NCI-H2196 treated with DMSO at 0.1 percent for 48 hours (cell line): ENCODE measurements around the gene ABCG8.

Experiments
- DNase-seq: peaks from one replicate; lab custom pipeline; 2025; ENCODE audit not compliant: unreplicated experiment; lab: John Stamatoyannopoulos, UW

ABCG8 gene

DNA sequence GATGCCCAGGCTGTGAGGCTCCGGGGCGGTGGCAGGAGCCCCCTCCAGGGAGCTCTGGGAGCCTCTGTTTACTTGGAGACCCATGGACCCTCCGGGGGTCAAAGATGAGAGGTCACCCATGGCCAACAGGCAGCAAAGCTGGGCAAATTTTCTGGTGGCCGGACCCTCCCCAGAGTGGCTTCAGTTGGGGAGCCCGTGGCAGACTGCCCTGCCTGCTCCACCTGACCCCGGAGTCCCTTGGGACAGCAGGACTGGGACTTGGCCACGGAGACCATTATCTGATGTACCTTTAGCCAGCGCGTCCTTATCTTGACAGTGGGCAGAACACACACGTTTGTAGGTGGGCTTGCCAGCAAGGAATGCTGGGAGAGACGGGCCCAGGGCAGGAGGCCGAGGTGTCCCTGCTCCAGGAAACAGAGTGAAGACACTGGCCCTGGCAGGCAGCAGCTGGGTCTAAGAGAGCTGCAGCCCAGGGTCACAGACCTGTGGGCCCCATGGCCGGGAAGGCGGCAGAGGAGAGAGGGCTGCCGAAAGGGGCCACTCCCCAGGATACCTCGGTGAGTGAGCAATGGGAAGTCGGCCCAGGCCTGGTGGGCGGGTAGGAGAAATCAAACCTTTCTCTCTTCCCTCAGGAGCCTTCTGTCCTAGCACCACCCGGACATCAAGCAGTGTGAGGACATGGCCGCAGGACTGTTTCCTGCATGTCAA is at the start of gene ABCG8, which contains the start of gene ABCG5:
Gene ABCG8, plus strand, starts transcription at position 412 of the 708 bp plus-strand sequence. Its CDS starts 83 bp downstream, at position 495.
Gene ABCG5, minus strand, starts transcription at position 280 of the 708 bp plus-strand sequence. Its CDS starts 160 bp downstream, at position 120.
- DNase-seq, result no peak

DNA sequence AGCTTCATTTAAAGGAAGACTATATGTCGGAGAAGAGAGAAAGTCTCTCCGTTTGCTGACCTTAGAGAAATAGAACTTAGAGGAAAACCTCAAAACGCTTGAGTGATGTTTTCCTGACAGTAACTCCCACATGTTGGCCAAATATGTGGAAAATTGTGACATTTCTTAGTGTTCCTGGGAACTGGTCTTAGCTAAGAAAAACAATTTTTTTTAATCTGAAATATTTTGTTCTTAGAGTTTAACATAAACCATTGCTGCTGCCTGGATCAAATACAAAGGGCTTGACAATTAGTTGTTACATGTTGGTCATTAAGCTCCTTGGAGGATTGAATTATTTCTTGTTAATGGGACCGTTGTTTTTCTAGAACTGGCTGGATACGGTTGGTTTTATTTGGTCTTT is 48.6 kb upstream of the ABCG8 start:
- DNase-seq, result no peak

DNA sequence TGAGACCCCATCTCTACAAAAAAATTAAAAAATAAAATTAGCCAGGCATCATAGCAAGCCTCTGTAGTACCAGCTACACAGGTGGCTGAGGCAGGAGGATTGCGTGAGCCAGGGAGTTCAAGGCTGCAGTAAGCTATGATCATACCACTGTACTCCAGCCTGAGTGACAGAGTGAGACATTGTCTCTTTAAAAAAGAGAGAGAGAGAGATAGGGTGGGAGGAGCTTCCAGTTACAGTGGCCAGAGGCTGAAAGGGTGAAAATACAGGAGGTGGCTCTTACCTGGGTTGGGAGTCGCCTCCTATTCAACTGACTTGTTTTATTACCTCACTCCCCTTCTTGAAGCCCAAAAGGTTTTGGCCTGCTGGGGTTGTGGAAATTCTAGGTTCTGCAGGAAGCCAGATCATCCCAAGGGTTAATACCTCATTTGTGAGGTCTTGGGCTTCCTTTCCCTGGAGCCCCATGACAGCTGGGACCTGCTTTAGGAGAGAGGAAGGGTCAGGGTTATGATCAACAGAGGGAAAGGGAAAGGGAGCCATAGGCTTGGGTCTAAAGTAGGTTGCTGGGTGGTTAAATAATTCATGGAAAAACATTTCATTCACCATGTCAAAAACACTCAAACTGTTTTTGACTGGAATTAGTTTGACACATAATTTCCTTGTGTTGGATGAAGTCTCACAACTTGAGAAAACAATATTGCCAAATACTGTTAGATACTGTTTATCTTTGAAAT is 47.6 kb upstream of the ABCG8 start:
- no peak for DNase-seq

DNA sequence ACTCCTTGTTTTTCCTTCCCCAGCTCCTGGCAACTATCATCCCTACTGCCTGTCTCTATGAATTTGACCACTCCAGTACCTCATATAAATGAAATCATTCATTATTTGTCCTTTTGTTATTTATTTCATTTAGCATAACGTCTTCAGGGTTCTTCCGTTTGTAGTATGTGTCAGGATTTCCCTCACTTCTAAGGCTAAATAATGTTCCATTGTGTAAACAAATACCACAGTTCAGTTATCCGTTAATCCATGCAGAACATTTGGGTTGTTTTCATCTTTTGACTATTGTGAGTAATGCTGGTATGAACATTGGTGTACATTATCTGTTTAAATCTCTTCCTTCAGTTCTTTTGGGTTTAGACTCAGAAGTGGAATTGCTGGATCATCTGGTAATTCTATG is 46.1 kb upstream of the ABCG8 start:
- no peak for DNase-seq

DNA sequence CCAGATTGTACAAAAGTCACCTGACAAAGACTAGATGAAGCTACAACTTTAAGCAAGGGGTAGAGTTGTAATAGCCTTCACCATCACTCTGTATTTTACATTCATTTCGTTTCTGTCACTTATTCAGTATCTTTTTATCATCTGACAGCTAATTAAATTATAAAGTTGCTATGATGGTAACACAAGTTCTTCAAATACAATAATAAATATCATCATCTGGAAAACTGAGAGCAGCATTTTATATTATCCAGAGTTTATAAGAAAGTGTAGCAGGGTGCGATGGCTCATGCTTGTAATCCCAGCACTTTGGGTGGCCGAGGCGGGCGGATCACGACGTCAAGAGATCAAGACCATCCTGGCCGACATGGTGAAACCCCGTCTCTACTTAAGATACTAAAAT is 43.8 kb upstream of the ABCG8 start:
- no peak for DNase-seq

DNA sequence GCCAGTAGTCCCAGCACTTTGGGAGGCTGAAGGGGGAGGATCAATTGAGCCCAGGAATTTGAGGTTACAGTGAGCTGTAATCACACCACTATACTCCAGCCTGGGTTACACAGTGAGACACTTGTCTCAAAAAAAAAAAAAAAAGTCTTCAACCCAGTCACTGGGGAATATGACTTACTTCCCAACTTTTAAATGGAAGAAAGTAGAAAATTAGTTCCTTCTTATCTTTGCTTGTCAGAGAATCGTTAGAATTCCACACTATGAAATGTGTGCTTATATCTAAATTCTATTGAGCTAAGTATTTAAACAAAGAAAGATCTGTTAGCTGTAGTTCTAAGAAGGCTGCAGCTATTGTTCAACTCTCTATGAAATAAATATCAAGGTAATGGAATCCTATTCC is 42.6 kb upstream of the ABCG8 start:
- DNase-seq, result no peak

DNA sequence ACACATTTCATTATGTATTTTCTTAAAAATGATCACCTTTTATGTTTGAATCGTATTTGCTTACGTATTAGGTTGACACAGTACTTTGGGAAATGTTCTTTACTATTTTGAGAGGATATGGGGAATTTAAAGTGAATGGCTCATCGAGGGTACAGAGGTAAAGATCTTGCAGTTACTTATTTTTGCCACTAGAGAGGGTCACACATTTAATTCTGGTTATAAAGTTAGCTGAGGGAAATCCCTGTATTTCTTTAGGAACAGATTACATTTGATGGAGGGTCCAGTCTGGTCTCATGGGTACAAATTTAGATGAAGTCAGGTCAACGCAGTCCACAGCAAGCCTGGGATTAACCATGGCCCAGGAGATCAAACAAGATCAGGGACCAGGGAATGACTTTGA is 40.5 kb upstream of the ABCG8 start:
- no peak for DNase-seq

DNA sequence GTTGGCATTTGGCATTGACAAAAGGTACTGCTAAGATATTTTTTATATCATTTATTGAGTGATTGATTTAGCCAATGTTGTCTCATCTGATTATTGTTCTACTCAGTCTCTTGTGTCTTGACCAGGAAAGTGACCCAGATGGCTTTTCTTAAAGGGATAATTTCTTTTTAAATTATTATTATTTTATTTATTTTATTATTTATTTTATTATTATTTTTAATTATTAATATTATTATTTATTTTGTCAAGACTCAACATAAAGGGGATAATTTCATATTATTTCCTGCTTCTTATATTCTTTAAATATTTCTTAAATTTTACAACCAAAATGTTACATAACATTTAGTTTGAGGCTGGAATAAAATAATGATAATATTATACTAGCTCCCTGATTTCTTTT is 37.9 kb upstream of the ABCG8 start:
- no peak for DNase-seq

DNA sequence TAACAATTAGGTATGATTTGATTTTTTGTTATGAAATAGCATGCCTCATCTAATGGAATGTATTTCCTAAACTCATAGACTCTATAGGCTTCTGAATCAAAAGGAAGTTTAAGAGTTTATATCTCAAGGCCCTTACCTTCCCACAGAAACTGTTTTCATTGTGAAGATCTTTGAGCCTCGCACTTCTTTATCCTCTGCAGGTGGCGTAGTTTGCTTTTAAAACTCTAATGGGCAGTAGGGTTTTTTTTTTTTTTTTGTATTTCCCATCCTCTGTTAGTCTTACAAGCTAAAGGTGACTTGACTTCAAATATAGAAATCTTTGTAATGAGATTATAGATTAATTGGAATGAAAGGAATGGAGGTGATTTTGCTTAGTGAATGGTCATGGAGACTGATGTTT is 36.6 kb upstream of the ABCG8 start:
- DNase-seq, result no peak

DNA sequence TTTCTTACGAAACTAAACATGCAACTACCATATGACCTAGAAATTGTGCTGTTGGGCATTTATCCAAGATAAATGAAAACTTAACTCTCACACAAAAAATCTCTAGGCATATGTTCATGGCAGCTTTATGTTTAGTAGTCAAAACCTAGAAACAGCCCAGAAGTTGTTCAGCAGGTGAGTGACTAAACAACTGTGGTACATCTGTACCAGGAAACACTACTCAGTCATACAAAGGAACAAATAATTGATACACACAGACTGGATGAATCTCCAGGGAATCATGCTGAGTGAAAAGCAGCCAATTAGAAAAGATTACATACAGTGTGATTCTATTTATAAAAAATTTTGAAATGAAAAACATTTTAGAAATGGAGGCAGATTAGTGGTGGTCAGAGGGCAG is 35.7 kb upstream of the ABCG8 start:
- no peak for DNase-seq

DNA sequence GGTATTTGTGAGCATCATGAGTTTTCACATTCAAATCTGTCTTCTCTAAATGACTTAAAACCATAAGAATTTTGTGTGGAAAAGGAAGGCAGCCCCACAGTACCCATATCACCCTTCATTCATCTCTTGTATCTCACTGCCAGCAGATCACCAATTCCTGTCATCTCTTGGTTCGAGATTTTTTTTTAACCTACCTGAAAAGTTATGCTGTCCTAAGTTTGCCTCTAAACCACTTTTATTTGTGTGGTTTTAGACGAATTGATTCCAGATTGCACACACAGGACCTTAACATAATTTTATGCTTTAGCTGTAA is 32.1 kb upstream of the ABCG8 start:
- no peak for DNase-seq

DNA sequence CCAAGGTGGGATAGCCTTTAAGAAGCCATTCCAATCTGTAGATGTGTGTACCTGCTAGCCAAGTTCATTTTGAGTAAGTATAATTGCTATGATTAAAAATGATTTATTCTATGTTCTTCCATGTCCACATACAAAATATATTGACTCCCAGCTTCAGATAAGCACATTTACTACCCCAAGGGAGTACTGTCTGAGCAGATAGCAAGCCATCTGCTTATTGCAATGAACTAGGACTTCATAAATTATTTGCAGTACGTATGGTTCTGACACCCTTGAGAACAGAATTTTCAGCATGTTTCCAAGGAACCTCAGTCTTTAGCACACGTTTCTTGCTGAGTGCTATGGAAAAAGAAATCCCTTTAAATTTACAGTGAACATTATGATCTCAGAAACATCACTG is 28.3 kb upstream of the ABCG8 start:
- DNase-seq, result no peak

DNA sequence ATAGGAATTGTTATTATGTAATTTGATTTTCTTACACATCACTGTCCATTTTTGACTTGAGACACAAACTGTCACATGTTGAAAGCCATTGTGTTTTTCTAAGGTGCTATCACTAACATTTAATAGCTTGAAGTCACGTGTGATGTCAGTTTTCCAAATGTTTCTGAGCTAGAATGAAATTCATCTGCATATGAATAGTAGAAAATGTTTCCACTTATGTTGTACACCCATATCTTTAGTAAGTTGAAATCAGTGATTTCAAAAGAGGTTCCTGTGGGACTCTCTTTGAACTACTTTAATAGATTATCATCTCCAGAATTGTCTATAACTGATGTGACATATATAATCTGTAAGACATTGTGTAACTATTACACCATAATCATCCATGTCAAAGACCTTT is 27.9 kb upstream of the ABCG8 start:
- DNase-seq, result no peak

DNA sequence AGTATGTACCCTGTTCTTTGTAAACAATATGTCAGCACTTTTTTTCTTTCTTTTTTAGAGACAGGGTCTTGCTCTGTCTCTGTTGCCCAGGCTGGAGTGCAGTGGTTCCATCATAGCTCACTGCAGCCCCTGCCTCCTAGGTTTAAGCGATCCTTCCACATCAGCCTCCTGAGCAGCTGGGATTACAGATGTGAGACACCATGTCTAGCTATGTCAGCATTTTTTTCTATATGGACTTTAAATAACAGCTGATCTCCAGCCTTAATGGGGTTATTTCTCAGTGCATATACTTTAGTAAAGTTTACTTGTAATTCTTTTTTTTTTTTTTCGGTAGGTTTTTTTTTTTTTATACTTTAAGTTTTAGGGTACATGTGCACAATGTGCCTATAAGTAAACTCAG is 26.8 kb upstream of the ABCG8 start:
- DNase-seq, result no peak

DNA sequence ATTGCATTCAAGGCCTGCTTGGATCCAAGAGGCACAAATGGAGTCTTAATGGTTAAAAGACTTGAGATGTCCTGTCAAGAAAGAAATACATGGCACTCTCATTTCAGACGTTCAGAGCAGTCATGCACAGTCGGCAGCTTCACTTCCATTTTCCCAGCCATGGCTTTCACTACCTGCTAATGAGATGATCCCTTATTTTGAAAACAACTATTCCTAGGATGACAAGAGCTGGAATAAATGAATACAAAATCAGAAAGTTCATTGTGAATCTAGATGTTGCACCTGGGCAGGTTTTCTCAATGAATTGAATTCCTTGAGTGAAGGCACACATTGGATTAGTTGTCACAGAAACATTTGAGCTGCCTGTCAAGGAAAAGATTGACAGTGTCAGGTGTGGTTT is 25.8 kb upstream of the ABCG8 start:
- no peak for DNase-seq

DNA sequence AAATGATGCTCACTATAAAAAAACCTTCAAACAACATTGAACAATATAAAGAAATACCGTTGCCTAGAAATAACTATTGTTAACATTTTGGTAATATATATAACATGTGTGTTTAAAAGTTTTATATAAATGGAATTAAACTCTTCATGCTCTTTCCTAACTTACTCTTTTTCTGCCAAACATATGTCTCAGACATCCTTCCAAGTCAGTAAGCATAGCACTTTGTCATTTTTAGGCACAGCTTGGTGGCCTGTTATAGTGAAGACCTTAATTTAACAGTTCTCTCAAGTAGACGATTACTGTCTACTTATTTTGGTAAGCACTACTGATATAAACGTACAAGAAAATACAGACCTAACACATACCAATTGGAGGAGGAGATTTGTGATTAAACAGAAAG is 24.1 kb upstream of the ABCG8 start:
- DNase-seq, result no peak

DNA sequence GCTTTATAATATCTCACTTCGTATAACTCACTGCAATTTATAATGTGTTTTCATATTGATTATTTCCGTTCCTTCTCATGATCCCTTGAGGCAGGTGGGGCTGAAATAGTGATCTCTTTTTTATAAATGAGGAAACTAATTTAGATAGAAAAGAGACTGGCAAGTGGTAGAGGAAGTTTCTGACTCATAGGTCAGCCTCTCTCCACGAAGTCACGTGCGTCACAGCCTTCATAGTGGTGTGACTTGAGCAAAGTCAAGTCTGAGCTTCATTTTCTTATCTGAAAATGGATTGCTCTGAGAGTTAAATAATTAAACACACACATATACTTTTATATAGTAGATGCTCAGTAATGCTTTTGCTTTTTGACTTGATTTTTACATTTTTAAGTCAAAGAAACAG is 20.0 kb upstream of the ABCG8 start:
- no peak for DNase-seq

DNA sequence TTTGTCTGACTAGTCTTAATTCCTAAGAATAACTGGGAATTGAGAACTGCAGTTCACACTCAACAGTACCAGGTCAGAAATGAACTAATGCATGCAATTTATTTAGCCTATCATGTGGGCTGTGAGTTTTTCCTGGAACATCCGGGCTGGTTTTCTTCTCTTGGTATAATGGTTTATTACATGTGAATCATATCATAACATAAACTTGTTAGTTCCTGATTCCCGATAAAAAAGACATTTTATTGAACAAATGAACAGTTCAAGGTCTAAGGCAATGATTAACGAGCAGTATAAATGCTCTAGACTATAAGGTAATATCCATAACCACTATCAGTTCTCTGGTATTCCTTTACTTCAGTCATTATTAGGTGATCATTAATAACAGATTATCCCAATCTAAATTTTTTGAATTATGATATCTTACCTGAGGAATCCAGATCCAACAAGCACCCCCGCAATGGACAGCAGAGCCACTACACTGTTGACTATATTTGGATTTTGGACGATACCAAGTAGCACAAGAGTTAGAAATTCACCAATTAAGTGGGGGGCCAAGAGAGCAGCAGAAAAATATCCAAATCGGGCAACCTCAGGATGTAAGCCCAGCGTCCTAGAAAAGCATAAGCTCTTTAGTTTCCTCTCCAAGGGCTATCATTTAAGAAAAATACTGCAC is 19.1 kb upstream of the ABCG8 start:
- DNase-seq, result no peak

DNA sequence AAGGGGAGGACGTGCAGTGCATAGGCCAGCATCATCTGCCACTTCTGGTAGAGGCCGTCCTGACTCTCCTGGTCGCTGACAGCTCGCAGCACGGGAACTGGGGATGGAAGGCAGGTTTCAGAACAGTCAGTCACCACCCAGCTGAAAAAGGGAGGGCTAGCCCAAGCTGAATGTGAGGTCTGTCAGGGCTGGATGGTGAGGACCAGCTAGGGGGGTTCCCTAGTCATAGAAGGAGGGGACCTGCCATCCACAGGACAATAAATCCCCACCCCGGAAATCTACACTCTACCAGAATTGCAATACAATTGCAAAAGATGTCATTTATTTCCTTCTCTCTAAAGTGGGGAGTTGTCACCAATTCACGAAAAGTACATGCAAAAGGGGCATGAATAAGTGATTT is 15.9 kb upstream of the ABCG8 start:
- no peak for DNase-seq

DNA sequence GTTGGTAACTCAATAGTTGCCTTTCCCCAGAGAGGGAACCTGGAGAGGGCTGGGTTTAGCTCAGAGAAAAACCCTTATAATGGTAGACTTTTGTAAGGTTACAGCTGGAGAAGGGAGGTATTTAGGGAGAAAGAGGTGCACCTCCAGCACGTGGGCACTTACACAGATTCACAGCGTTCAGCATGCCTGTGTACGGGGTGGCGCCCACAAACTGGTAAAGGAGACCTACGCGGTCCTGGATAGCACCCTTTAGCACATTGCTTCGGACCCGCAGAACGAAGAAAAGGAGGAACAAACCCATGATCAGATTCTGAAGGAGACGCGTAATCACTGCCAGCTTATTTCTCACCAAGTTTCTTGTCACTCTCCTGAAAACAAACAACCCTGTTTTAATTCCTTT is 15.0 kb upstream of the ABCG8 start:
- no peak for DNase-seq

DNA sequence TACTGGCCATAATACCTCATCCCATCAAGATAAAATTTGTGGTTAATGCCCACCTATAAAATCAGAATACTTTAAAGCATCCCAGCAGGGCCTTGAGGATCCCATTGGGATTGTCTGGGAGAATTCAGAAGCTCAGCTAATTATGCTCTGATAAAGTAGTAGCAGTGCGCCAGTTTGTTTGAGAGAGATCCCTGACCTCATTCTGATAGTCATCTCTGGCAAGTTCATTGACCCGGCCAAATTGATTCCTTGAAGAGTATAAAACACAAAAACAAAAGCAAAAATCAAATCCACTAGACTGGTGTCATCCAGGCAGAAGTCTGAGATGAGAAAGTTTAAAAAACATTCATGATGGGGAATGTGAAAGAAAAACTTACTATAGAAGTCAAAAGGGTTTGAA is 14.3 kb upstream of the ABCG8 start:
- DNase-seq, result no peak

DNA sequence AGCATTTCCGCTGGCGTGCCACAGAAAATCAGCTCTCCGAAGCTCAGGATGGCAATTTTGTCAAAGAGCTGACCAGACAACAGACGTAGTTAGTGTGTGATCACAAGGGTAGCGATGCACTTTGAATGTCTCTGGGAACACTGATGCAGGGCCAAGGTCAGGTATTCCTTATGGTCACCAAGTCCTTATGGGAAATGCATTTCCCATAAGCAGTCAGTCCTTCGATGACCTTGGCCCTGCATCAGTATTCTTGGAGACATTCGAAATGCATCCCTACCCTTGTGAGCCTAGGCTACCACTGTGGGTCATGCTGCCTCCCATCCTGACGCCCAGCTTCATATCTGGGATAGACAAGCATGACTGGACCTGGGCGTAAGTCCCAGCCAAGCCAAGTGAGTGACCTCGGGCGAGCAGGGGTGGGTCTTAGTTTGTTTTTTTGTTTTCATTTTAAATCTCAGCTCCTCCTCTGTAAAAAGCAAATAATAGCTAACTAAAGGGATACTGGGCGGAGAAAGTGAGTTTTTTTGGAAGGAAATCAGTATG is 13.7 kb upstream of the ABCG8 start:
- DNase-seq, result no peak
